ENCODE results near the gene PHRF1.

GRCh38 chr11:617199-617911, 41.1 kb downstream of the PHRF1 start:
- TF ChIP-seq CTCF (IDR thresholded peaks at IDR 0.05; ENCODE audit: low read length) (no peak), EZH2 (optimal IDR thresholded peaks at IDR 0.05; ENCODE audit: low read depth, low read length) (no peak)
